HFF-Myc (cell line): Measurements from ENCODE around the gene CFAP46.

ENCODE experiments used
- DNase-seq: peaks from one replicate; pipeline ENCODE4 v3.0.0-alpha.2; 2011; ENCODE audit warnings: low read depth; ENCODE audit errors: extremely low read depth
- H3K4me3 ChIP-seq: replicated peaks from 2 replicates; pipeline ENCODE4 v1.5.1; 2011; ENCODE audit warnings: low read depth, mild to moderate bottlenecking, control low read depth, low read length
- CTCF ChIP-seq: IDR thresholded peaks from 2 replicates; pipeline ENCODE4 v1.5.1; 2012; ENCODE audit warnings: mild to moderate bottlenecking, low read depth, low read length, control low read depth; ENCODE audit errors: missing control alignments

The CFAP46 gene

GRCh38 chr10:132942101-132943057, at the start of gene CFAP46:
TSS of gene CFAP46 (minus strand) at chr10:132942570. CDS start at chr10:132942484, 86 bp downstream.
- TF ChIP-seq CTCF = no peak
- DNase-seq = no peak
- H3K4me3 ChIP-seq = peak within 1 kb of the TSS; percentile 48

GRCh38 chr10:132991706-132992432, 49.5 kb upstream of the CFAP46 start:
- no peak for TF ChIP-seq CTCF
- H3K4me3 ChIP-seq = no peak overlapping the region
- DNase-seq = no peak

- H3K4me3 ChIP-seq = no peak overlapping the region
- TF ChIP-seq CTCF = no peak
- DNase-seq = no peak
Measured at GRCh38 chr10:132990684-132991545, 48.5 kb upstream of the CFAP46 start.

GRCh38 chr10:132989476-132990415, 47.4 kb upstream of the CFAP46 start:
- no peak for DNase-seq
- H3K4me3 ChIP-seq = no peak overlapping the region
- TF ChIP-seq CTCF = no peak

- no peak for TF ChIP-seq CTCF
- no peak for DNase-seq
- no peak overlapping the region for H3K4me3 ChIP-seq
Measured at GRCh38 chr10:132988988-132989387, 46.6 kb upstream of the CFAP46 start.
